CD4-positive, alpha-beta T cell treated with Interleukin-6 at 100 ng/mL for 8 hours (primary cell): ENCODE measurements around the gene MAN2A1.

Experiments used
- DNase-seq: peaks from one replicate; pipeline ENCODE4 v3.0.0-alpha.2; 2020; ENCODE audit warnings: mixed read lengths, low spot score

Gene MAN2A1

DNA sequence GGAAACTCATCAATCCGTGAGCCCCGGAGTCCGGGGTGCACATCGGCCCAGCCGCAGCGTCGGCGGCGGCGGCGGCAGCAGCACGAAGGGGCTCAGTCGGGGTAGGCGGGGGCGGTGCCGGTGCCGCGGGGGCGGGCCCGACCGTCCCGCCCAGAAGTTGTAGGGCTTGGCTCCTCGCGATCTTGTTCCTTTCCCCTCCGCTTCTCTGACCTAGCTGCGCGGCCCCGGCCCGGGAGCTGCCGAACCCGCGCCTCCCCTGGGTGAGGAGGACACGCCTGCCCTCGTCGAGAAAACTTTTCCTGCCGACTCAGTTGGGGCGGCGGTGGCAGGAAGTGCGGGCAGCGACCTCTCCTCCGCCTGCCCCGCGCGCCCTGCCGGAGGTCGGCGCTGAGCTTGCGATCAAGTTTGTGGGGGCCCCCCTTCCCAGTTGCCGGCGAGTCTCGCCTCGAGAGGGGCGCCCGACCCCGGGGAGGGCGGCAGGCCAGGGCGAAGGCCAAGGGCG, at the start of gene MAN2A1:
Gene MAN2A1 (plus strand): TSS at position 188 of the 502 bp plus-strand sequence. CDS start 491 bp downstream, outside the sequence.
- DNase-seq = peak; percentile 81

GRCh38 chr5:109640976-109641375, 48.8 kb upstream of the MAN2A1 start:
- no peak for DNase-seq

- no peak for DNase-seq
These were observed 45.9 kb upstream of the MAN2A1 start for GRCh38 chr5:109643791-109644350.

DNA sequence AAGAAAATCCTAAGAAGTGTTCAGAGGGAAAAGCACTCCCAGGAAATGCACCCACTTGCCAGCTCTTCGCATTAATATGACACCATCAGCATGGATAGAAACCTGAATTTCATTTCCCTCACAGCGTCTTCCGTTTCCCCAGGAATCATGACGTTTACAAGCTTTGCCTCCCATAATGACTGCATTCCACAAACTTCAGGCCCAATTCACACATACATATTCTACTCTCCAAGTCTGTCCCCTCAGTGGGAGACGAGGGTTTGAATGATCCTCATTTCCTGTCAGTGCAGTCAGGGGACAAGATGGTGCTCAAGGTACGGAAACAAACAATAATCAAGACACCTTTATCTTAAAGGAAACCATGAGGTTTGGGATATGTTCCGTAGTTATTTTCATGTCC, 44.9 kb upstream of the MAN2A1 start:
- no peak for DNase-seq

DNA sequence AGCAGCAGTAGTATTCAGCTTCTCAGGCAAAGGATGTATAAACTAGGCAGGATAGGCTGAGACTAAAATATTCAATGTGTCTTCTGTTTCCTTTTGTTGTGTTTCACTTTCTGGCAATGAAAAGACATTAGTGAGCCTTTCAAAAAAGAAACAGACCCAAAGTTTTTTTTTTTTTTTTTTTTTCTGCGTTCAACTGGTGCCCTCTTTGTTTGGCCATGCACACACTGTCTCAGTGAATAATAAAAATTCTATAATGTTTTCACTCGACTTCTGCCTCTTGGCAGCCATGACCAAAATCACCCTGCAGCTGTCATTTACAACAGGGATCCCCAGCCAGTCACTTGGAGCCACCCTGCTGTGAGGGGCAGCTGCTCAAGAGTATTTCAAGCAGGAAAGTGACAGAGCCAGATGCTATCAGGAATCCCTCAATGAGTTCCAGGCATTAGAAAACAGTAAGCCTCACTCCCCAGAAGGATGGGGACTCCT, 44.0 kb upstream of the MAN2A1 start:
- no peak for DNase-seq

GRCh38 chr5:109649318-109649717, 40.4 kb upstream of the MAN2A1 start:
- DNase-seq = no peak

- DNase-seq = no peak
These were observed 39.2 kb upstream of the MAN2A1 start for GRCh38 chr5:109650493-109650892.

DNA sequence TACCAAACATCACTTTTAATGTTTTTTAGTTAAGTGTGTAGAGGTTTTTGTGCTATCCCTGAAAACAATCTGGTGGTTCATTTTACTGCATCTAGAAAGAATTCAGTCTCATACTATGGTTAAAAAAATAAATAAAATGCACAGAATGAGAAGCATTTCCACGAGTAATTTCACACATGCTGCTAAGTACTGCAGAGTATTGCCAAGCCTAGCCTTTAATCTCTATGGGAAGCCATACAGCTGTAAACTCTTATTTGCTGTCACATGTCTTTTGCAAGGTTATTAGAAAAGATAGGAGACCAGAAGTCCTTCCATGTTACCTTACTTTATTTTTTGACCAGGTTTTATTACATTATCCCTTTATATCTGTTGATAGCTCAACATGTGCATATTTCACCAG, 37.6 kb upstream of the MAN2A1 start:
- DNase-seq = no peak

GRCh38 chr5:109653042-109653441, 36.7 kb upstream of the MAN2A1 start:
- no peak for DNase-seq

- DNase-seq = no peak
These were observed 36.0 kb upstream of the MAN2A1 start for GRCh38 chr5:109653561-109654239.

DNA sequence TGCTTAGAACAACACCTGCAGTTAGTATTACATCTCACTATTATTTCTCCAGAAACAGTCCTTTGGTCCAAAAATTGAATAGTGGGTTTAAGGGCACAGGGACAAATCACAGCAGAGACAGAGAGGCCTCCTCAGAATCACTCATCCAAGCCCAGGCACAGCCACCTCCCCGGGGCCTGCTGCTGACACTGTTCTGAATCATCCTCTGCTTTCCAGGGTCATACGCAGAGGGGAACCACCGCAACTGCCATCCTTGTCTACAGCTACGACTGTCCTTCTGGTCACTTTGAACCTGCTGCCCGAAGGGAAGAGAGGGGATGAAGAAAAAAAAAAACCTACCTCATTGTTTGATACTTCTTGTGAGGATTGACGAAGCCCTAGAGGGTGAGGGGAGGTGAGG, 35.3 kb upstream of the MAN2A1 start:
- DNase-seq = no peak

DNA sequence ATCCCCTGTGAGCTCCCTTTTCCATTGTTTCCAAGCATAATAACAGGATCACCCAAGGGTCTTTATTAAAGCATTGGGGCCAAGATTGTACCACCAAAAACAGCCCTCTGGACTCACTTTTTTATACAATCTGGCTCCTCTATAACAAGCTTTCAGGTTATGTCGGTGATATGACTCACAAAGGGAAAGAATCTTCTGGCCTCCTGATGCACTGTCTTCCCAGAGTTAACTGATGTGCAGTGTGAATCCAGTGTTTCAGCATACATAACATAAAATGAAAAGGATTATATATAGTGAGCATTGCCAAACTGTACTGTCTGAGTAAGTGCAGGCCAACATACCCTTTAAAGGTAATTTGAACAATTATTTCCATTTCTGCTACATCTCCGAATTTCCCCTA, 33.9 kb upstream of the MAN2A1 start:
- no peak for DNase-seq

GRCh38 chr5:109656829-109657228, 32.9 kb upstream of the MAN2A1 start:
- DNase-seq = peak; percentile 47

GRCh38 chr5:109659901-109660300, 29.8 kb upstream of the MAN2A1 start:
- DNase-seq = no peak

GRCh38 chr5:109660301-109660700, 29.4 kb upstream of the MAN2A1 start:
- DNase-seq = no peak

DNA sequence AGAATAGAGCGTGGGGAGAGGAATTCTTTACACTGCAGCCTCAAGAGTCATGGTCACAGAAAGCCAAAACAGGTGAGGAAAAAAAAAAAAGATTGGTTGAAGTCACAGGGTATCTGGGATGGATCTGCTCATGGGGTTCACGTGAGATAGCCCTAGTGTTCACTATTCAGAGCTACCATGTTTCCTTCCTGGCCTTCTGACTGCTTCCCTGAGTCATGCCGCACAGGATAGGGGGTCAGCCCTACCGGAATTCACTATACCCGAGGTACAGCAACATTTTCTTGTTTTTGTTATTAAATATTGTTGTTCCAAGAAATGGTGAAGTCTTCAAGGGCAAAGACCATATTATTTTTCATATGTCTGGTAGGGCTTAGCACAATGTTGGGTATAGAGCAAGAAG, 21.5 kb upstream of the MAN2A1 start:
- DNase-seq = no peak

DNA sequence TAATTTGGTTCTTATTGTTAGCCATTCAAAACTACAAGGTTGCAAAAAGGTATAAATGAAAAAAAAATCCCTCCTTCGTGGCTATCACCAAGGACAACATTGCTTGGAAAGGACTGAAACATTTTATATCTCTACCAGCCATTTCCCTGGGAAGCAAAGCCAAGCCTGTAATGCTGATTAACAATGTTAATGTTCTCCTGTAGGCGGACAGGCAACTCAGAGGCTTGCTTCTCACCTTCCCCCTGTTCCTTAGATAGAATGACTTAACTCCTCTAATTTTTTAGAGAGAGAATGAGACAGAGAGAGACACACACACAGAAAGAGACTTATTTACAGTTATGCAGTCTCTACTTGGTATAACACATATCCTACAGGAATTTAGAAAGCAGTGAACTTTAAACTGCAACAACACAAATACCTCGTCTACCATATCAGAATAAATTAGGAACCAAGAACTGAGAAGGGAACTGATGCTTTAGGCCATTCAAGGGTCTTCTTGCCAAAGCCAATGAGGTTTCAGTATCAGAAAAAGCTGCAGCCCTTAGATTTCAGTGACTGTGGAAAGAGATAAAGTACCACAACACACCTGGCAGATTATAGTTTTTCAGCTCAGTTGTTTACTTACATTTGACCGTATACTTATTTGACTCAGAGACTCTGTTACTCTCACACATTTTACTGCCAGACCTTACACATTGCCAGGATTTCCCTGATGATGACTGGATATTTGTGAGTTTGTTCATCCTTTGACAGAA, 20.9 kb upstream of the MAN2A1 start:
- DNase-seq = no peak

DNA sequence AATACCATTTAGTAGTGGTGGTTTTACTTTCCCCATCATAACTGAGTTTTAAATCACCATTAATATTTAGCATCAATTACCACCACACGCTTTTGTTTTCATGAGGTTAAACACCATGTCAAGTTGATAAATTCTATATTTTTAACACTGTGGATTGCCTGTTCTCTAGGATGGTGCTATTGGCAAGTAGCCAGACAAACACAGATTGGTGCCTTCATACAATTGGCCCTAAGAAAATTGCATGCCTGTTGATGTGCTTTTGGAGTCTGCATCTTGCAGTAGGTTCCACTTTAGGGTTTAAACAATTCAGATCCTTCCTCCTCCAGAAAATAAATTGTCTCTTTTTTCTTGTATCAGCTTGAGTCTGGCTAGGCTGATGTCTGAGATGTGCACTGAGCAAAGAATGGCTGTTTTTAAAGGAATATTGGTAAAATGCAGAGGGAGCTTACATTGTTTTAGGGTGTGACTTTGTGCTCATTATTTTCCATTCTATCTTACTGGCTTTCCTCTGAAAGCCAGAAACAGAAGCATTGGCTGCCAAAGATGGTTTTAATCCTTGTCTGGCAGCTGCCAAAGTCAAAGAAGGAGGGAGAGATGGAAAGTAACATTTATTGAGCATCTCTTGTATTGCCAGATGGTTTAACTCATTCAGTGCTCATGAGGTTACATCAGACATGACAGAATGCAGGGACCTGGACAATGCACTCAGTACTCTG, 19.6 kb upstream of the MAN2A1 start:
- DNase-seq = no peak

- no peak for DNase-seq
These were observed 18.6 kb upstream of the MAN2A1 start for GRCh38 chr5:109671136-109671535.

DNA sequence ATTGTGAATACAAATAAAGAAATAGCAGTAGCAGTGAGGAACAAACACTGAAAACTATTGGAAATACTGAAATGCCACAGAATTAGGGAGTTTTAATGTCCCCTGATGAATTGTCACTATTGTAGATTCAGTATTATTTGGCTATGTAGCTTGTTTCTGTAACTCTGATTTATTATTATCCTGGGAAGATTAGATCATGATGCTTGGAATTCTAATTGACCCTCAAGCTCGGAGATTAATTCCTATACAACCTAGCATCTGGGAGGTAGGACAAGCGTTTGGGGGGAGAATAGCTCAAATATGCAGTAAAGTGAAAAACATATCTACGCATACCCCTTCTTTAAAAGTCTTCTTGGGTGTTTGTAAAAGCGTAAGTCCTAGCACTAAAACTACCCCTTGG, 15.1 kb upstream of the MAN2A1 start:
- DNase-seq = no peak

DNA sequence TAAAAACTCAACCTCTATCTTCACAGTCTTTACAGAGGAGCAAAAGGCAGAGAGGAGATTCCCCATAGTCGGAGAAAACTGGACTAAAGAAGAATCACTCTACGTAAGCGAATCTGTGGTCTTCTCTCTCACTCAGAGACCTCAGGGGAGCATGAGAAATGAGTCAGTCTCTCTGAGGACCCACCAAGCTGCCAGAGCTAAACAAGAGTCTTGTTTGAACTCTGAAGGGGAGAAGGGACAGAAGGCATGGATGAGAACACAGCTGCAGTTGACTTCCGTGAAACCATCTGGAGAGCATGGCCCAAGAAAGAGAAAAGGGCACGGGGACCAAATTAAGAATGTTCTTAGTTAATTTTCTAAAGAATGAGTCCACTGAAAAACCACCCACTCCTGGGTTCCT, 12.8 kb upstream of the MAN2A1 start:
- no peak for DNase-seq

DNA sequence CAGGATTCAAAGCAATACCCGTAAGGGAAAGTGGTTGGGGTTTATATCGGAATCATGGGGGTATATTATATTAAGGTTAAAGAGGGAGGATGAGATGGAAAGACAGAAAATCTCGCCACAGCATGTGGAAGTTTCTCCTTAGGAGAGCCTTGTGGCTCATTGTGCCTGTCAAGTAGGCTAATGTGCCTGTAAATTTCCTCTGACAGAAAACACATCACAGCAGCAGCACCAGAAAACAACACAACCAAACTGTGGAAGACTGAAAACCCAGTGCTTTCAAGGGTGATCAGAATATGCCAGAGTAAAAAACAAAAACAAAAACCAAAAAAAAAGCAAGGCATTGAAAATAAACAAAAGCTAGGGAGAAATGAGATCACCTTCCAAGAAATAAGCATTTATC, 11.3 kb upstream of the MAN2A1 start:
- no peak for DNase-seq
